Prostate gland (tissue), 2 donors: ENCODE measurements around the gene C1orf94.

Source experiments
- CTCF ChIP-seq, 4 experiments: fragments of 200-600 bp in 2 of 4; fragments of 450-650 bp in 2 of 4; sonication (generic) in 2 of 4; IDR thresholded peaks; 1 replicate in 3 of 4; 2 replicates in 1 of 4; pipeline ENCODE4 v1.5.1; 2016 to 2019; ENCODE audit warnings: antibody characterized with exemption in 4 of 4, mild to moderate bottlenecking in 2 of 4, moderate library complexity in 2 of 4
- POLR2A ChIP-seq: fragments of 450-650 bp; IDR thresholded peaks from one replicate; pipeline ENCODE4 v1.6.1; 2016; ENCODE audit warnings: antibody characterized with exemption, mild to moderate bottlenecking

- TF ChIP-seq CTCF (IDR thresholded peaks at IDR 0.05) (no peak), POLR2A (no peak)
These were observed 39.3 kb upstream of the C1orf94 start for GRCh38 chr1:34137411-34137810.
